PC-3 (cell line): ENCODE data around the gene AGO1.

Source experiments
- EZH2 ChIP-seq: fragments of 300-600 bp; sonication (generic); IDR thresholded peaks from one replicate; pipeline ENCODE4 v1.6.1; 2017; ENCODE audit warnings: antibody characterized with exemption, mild to moderate bottlenecking, low read length; ENCODE audit not compliant: unreplicated experiment
- EZH2phosphoT487 ChIP-seq: fragments of 300-600 bp; sonication (generic); IDR thresholded peaks from 2 replicates; pipeline ENCODE4 v1.6.1; 2018; ENCODE audit warnings: mild to moderate bottlenecking, antibody characterized with exemption, low read length, borderline replicate concordance
- TF ChIP-seq, protein P1 (sequence below): fragments of 300-600 bp; sonication (generic); conservative IDR thresholded peaks from 2 replicates; pipeline ENCODE4 v1.5.1; 2017; ENCODE audit warnings: antibody characterized with exemption, low read depth, mild to moderate bottlenecking, low read length

DNA sequence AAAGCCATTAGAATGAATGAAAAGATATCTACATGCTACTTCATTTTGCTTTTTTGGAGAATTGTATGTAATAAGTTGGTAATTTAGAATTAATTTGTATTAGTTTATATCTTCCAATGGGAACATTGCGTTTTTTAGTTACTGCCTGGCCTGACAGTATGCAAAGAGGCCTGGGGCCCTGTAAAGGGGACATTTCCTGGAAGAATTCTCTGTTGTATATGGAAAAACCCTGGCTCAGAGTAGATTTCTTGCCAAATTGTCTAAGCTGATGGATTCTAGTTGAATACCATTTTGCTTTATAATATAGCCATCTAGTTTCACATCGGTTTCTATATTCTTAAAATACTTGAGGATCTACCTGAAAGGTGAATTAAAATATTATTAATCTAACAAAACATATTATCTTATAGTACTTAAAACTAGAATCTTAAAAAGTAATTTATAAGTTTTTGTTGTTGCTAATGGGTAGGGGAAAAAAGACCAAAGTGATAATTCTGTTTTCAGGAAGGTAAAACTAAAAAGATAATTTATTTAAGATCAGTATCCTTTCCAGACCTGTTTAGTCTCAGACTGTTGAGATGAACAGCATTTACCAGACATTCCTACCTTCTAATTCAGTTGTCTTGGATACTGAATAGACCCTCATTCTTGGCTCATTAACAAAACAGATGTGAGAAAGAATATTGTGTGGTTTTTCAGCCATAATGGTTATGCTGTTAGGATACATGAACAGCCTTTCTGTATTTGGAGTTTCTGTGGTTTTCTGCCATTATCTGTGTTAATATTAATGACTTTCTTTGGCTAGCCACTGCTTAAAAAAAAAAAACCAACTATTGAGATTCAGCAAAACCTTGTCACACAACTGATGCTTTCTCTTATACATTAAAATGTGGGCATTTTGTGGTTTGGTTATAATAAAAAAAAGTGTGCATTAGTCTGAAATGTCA is 52.7 kb downstream of the AGO1 start:
- TF ChIP-seq, protein P1, sequence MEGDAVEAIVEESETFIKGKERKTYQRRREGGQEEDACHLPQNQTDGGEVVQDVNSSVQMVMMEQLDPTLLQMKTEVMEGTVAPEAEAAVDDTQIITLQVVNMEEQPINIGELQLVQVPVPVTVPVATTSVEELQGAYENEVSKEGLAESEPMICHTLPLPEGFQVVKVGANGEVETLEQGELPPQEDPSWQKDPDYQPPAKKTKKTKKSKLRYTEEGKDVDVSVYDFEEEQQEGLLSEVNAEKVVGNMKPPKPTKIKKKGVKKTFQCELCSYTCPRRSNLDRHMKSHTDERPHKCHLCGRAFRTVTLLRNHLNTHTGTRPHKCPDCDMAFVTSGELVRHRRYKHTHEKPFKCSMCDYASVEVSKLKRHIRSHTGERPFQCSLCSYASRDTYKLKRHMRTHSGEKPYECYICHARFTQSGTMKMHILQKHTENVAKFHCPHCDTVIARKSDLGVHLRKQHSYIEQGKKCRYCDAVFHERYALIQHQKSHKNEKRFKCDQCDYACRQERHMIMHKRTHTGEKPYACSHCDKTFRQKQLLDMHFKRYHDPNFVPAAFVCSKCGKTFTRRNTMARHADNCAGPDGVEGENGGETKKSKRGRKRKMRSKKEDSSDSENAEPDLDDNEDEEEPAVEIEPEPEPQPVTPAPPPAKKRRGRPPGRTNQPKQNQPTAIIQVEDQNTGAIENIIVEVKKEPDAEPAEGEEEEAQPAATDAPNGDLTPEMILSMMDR = no peak
- TF ChIP-seq EZH2 = no peak
- no peak for TF ChIP-seq EZH2phosphoT487
